Activated CD4-positive, alpha-beta T cell treated with anti-CD3 and anti-CD28 coated beads for 24 hours (primary cell): Measurements from ENCODE around the gene NRG3.

Experiments used
- DNase-seq, 2 donors: peaks; one replicate each; pipeline ENCODE4 v3.0.0-alpha.2; 2020; ENCODE audit warnings: low read depth in 2 of 2

Gene NRG3

GRCh38 chr10:81874875-81875466 lies at the start of gene NRG3:
Gene NRG3, plus strand, starts transcription at chr10:81875194.
- no peak for DNase-seq

- DNase-seq: no peak
These were observed 46.7 kb upstream of the NRG3 start for GRCh38 chr10:81828251-81828650.

GRCh38 chr10:81831060-81831459 lies 43.9 kb upstream of the NRG3 start:
- DNase-seq: no peak

- no peak for DNase-seq
These were observed 36.0 kb upstream of the NRG3 start for GRCh38 chr10:81838950-81839349.

- DNase-seq: no peak
These were observed 32.0 kb upstream of the NRG3 start for GRCh38 chr10:81843042-81843441.

- no peak for DNase-seq
These were observed 27.3 kb upstream of the NRG3 start for GRCh38 chr10:81847675-81848074.

- no peak for DNase-seq
These were observed 26.5 kb upstream of the NRG3 start for GRCh38 chr10:81848514-81848913.

GRCh38 chr10:81848931-81849330 lies 26.1 kb upstream of the NRG3 start:
- no peak for DNase-seq

- DNase-seq: no peak
These were observed 12.4 kb upstream of the NRG3 start for GRCh38 chr10:81862596-81862995.

- no peak for DNase-seq
These were observed 11.2 kb upstream of the NRG3 start for GRCh38 chr10:81863771-81864170.

- no peak for DNase-seq
These were observed 9.4 kb upstream of the NRG3 start for GRCh38 chr10:81865581-81865980.

GRCh38 chr10:81866753-81867152 lies 8.2 kb upstream of the NRG3 start:
- no peak for DNase-seq

GRCh38 chr10:81870472-81870871 lies 4.5 kb upstream of the NRG3 start:
- no peak for DNase-seq

- DNase-seq: no peak
These were observed 3.4 kb upstream of the NRG3 start for GRCh38 chr10:81871558-81871957.

- DNase-seq: no peak
These were observed 2.7 kb upstream of the NRG3 start for GRCh38 chr10:81872206-81872862.

GRCh38 chr10:81873231-81873931 lies 1.6 kb upstream of the NRG3 start:
- DNase-seq: no peak

- DNase-seq: no peak
These were observed 820 bp upstream of the NRG3 start for GRCh38 chr10:81873932-81874816.

GRCh38 chr10:81875467-81876252 lies 666 bp downstream of the NRG3 start:
- DNase-seq: no peak

GRCh38 chr10:81876253-81877077 lies 1.5 kb downstream of the NRG3 start:
- no peak for DNase-seq

- no peak for DNase-seq
These were observed 2.6 kb downstream of the NRG3 start for GRCh38 chr10:81877596-81877995.

GRCh38 chr10:81882011-81882410 lies 7.0 kb downstream of the NRG3 start:
- DNase-seq: no peak
